Glomerular visceral epithelial cell (primary cell): ENCODE results near the gene SH3PXD2A.

Experiments
- DNase-seq: peaks from one replicate; pipeline ENCODE4 v3.0.0-alpha.2; 2016; ENCODE audit errors: extremely low spot score

SH3PXD2A gene

GRCh38 chr10:103603382-103603781 lies 252.0 kb downstream of the SH3PXD2A start:
- DNase-seq = no peak

GRCh38 chr10:103602852-103603155 lies 252.6 kb downstream of the SH3PXD2A start:
- DNase-seq = no peak

- DNase-seq = no peak
Observed at GRCh38 chr10:103602028-103602851, 253.1 kb downstream of the SH3PXD2A start.

GRCh38 chr10:103600956-103601569 lies 254.3 kb downstream of the SH3PXD2A start:
- DNase-seq = no peak

- DNase-seq = no peak
Observed at GRCh38 chr10:103600325-103600724, 255.1 kb downstream of the SH3PXD2A start.

- no peak for DNase-seq
Observed at GRCh38 chr10:103599907-103600306, 255.5 kb downstream of the SH3PXD2A start.

- DNase-seq = no peak
Observed at GRCh38 chr10:103599211-103599610, 256.2 kb downstream of the SH3PXD2A start.

GRCh38 chr10:103598654-103599115 lies 256.7 kb downstream of the SH3PXD2A start:
- DNase-seq = peak; percentile 69

- DNase-seq = no peak
Observed at GRCh38 chr10:103597003-103597402, 258.4 kb downstream of the SH3PXD2A start.

GRCh38 chr10:103595933-103596726 lies 259.2 kb downstream of the SH3PXD2A start:
- no peak for DNase-seq

- DNase-seq = no peak
Observed at GRCh38 chr10:103593022-103593570, 262.3 kb downstream of the SH3PXD2A start.

- DNase-seq = peak; percentile 55
Observed at GRCh38 chr10:103592186-103593021, 263.0 kb downstream of the SH3PXD2A start.

- DNase-seq = no peak
Observed at GRCh38 chr10:103590744-103591291, 264.6 kb downstream of the SH3PXD2A start.

GRCh38 chr10:103590060-103590459 lies 265.3 kb downstream of the SH3PXD2A start:
- DNase-seq = no peak

- DNase-seq = no peak
Observed at GRCh38 chr10:103589074-103589630, 266.2 kb downstream of the SH3PXD2A start.

GRCh38 chr10:103587073-103587472 lies 268.3 kb downstream of the SH3PXD2A start:
- DNase-seq = no peak

- no peak for DNase-seq
Observed at GRCh38 chr10:103585011-103585405, 270.4 kb downstream of the SH3PXD2A start.

GRCh38 chr10:103584216-103585010 lies 271.0 kb downstream of the SH3PXD2A start:
- DNase-seq = no peak

- no peak for DNase-seq
Observed at GRCh38 chr10:103583871-103584215, 271.5 kb downstream of the SH3PXD2A start.
